ENCODE measurements around the gene FKBP1B.

FKBP1B gene

GRCh38 chr2:24111407-24111901 is 61.9 kb downstream of the FKBP1B start:
- intact Hi-C loops (cut with DNase I), result no loop called here

More at GRCh38 chr2:24111407-24111901, 61.9 kb downstream of the FKBP1B start:
- no peak for DNase-seq
